HG03439 (cell line): ENCODE measurements around the gene KRT14.

Source experiments
- ATAC-seq: cut with Tn5 transposase; IDR thresholded peaks from one replicate; pipeline ENCODE4 v1.9.1; 2021; ENCODE audit warnings: mild to moderate bottlenecking, moderate library complexity; ENCODE audit not compliant: unreplicated experiment

KRT14 gene

DNA sequence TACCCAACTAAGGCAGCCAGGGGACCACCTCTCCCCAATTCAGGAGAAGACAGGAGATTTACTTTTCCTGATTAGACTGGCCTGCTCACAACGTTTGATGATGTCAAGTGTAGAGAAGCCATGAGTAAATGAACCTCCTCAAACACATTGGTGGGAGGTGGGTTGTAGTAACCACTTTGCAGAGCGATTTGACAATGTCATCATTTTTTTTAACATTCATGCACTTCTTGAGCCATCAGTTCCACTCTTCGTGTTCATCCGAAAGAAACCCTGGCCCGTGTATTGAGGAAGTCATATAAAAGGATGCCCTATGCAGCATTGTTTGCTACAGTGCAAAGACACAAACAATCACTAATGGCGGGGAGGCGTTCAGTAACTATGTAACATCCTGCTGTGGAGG, 53.1 kb downstream of the KRT14 start:
- no peak for ATAC-seq

DNA sequence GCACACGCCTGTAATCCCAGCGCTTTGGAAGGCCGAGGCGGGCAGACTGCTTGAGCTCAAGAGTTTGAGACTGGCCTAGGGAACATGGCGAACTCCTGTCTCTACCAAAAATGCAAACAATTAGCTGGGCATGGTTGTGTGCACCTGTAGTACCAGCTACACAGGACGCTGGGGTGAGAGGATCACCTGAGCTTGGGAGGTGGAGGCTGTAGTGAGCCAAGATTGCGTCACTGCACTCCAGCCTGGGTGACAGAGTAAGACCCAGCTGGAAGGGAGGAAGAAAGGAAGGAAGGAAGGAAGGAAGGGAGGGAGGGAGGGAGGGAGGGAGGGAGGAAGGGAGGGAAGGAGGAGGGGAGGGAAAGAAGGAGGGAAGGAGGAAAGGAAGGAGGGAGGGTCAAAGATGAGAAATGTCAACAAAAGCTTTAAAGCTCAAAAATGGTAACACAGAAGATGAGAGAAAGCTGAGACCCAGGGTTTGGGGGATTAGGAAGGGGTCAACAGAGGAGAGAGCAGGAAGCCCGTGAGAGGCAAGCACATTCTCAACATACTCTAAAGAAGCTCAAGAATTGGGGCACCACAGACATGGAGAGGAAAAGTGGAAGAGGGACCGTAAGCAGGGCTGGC, 53.6 kb downstream of the KRT14 start:
- no peak for ATAC-seq
